ENCODE results near the gene TTBK2. TPM values are rescaled to one million over a fixed set of nuclear protein-coding genes. Genes with fewer than 3 reads are reported as not detected.

TTBK2 gene
- total and polyA plus RNA-seq, 4 donors, result 1.0 to 6.4 (median 4.3) TPM

DNA sequence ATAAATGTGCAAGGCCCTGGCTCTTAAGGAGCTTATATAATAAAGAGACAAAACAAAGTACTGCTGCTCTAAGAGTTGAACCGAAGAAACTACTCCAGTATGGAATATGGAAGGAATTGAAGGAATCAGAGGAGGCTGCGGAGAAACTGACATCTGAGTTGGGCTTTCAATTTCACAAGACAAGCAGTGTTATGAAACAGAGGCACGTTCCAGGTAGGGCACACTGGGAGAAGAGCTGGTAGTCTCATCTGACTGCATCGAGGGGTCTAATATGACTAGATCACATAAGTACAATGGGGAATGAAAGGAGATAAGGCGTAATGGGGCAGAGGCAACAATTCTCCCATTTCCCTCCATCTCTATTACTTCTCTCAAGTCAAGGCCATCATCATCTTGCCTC lies 115.3 kb downstream of the TTBK2 start:
- no peak for DNase-seq (ENCODE audit: low spot score)
- Histone ChIP-seq H3K36me3 (ENCODE audit: control insufficient read depth in 4 of 4, insufficient read depth in 3 of 4, low read depth in 1 of 4, low read length in 3 of 4) (peaks cover 3 to 21% (median 13%) of the 10 kb centered on the region in 4 donors), H3K4me1 (ENCODE audit: control insufficient read depth in 4 of 4, insufficient read depth in 4 of 4, low read length in 3 of 4) (no peaks in the 10 kb centered on the region), H3K27ac (ENCODE audit: low read depth in 1 of 2, low read length in 2 of 2) (no peak overlapping the region), H3K9me3 (ENCODE audit: control insufficient read depth in 4 of 4, low read length in 3 of 4) (no peaks in the 10 kb centered on the region), H3K4me3 (ENCODE audit: low read depth in 1 of 3, low read length in 3 of 3) (no peak overlapping the region), H3K27me3 (ENCODE audit: control insufficient read depth in 4 of 4, insufficient read depth in 4 of 4, low read length in 3 of 4) (no peaks in the 10 kb centered on the region), H3K9ac (ENCODE audit: low read depth in 1 of 2, low read length in 2 of 2) (no peak overlapping the region)
- 97% methylated on average over 5 of the region's 5 CpGs for WGBS
- TF ChIP-seq, protein P1, sequence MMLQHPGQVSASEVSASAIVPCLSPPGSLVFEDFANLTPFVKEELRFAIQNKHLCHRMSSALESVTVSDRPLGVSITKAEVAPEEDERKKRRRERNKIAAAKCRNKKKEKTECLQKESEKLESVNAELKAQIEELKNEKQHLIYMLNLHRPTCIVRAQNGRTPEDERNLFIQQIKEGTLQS (IDR thresholded peaks at IDR 0.05), result no peak
- no peak for TF ChIP-seq FOXA1 (IDR thresholded peaks at IDR 0.05)
- TF ChIP-seq NR2F2 (IDR thresholded peaks at IDR 0.05), result no peak
- TF ChIP-seq HNF4A (conservative IDR thresholded peaks at IDR 0.05), result no peak
- no peak for TF ChIP-seq TAF1 (conservative IDR thresholded peaks at IDR 0.05)
- TF ChIP-seq JUND (IDR thresholded peaks at IDR 0.05), result no peak
- TF ChIP-seq, protein P2, sequence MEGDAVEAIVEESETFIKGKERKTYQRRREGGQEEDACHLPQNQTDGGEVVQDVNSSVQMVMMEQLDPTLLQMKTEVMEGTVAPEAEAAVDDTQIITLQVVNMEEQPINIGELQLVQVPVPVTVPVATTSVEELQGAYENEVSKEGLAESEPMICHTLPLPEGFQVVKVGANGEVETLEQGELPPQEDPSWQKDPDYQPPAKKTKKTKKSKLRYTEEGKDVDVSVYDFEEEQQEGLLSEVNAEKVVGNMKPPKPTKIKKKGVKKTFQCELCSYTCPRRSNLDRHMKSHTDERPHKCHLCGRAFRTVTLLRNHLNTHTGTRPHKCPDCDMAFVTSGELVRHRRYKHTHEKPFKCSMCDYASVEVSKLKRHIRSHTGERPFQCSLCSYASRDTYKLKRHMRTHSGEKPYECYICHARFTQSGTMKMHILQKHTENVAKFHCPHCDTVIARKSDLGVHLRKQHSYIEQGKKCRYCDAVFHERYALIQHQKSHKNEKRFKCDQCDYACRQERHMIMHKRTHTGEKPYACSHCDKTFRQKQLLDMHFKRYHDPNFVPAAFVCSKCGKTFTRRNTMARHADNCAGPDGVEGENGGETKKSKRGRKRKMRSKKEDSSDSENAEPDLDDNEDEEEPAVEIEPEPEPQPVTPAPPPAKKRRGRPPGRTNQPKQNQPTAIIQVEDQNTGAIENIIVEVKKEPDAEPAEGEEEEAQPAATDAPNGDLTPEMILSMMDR (IDR thresholded peaks at IDR 0.05; ENCODE audit: low read depth, low read length, missing input control), result no peak
- TF ChIP-seq SP1 (IDR thresholded peaks at IDR 0.05), result no peak
- no peak for TF ChIP-seq FOXA2 (IDR thresholded peaks at IDR 0.05)
- TF ChIP-seq YY1 (IDR thresholded peaks at IDR 0.05), result no peak
- TF ChIP-seq GABPA (IDR thresholded peaks at IDR 0.05 in 1 of 2, conservative IDR thresholded peaks at IDR 0.05 in 1 of 2), result no peak
- TF ChIP-seq, protein P3, sequence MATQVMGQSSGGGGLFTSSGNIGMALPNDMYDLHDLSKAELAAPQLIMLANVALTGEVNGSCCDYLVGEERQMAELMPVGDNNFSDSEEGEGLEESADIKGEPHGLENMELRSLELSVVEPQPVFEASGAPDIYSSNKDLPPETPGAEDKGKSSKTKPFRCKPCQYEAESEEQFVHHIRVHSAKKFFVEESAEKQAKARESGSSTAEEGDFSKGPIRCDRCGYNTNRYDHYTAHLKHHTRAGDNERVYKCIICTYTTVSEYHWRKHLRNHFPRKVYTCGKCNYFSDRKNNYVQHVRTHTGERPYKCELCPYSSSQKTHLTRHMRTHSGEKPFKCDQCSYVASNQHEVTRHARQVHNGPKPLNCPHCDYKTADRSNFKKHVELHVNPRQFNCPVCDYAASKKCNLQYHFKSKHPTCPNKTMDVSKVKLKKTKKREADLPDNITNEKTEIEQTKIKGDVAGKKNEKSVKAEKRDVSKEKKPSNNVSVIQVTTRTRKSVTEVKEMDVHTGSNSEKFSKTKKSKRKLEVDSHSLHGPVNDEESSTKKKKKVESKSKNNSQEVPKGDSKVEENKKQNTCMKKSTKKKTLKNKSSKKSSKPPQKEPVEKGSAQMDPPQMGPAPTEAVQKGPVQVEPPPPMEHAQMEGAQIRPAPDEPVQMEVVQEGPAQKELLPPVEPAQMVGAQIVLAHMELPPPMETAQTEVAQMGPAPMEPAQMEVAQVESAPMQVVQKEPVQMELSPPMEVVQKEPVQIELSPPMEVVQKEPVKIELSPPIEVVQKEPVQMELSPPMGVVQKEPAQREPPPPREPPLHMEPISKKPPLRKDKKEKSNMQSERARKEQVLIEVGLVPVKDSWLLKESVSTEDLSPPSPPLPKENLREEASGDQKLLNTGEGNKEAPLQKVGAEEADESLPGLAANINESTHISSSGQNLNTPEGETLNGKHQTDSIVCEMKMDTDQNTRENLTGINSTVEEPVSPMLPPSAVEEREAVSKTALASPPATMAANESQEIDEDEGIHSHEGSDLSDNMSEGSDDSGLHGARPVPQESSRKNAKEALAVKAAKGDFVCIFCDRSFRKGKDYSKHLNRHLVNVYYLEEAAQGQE (IDR thresholded peaks at IDR 0.05), result no peak
- TF ChIP-seq, protein P4, sequence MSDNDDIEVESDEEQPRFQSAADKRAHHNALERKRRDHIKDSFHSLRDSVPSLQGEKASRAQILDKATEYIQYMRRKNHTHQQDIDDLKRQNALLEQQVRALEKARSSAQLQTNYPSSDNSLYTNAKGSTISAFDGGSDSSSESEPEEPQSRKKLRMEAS (IDR thresholded peaks at IDR 0.05), result no peak
- no peak for TF ChIP-seq HNF4G (IDR thresholded peaks at IDR 0.05)
- TF ChIP-seq RAD21 (IDR thresholded peaks at IDR 0.05), result no peak
- TF ChIP-seq RXRA (IDR thresholded peaks at IDR 0.05), result no peak
- TF ChIP-seq, protein P5, sequence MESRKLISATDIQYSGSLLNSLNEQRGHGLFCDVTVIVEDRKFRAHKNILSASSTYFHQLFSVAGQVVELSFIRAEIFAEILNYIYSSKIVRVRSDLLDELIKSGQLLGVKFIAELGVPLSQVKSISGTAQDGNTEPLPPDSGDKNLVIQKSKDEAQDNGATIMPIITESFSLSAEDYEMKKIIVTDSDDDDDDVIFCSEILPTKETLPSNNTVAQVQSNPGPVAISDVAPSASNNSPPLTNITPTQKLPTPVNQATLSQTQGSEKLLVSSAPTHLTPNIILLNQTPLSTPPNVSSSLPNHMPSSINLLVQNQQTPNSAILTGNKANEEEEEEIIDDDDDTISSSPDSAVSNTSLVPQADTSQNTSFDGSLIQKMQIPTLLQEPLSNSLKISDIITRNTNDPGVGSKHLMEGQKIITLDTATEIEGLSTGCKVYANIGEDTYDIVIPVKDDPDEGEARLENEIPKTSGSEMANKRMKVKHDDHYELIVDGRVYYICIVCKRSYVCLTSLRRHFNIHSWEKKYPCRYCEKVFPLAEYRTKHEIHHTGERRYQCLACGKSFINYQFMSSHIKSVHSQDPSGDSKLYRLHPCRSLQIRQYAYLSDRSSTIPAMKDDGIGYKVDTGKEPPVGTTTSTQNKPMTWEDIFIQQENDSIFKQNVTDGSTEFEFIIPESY (IDR thresholded peaks at IDR 0.05), result no peak
- TF ChIP-seq EGR1 (IDR thresholded peaks at IDR 0.05; ENCODE audit: low read depth in 2 of 2), result no peak

Data from liver (tissue), 9 donors.